IPS DF 6.9 (cell line): ENCODE data around the gene BMP3.

Source experiments
- DNase-seq: peaks from one replicate; pipeline ENCODE4 v3.0.0-alpha.2; 2013; ENCODE audit warnings: low read depth, low spot score
- H3K27ac ChIP-seq: one replicate; pipeline ENCODE4 v1.5.1; 2013; ENCODE audit warnings: low read length, control low read depth
- H3K27me3 ChIP-seq: 2 replicates; pipeline ENCODE4 v1.6.1; 2013; ENCODE audit warnings: mild to moderate bottlenecking, low read length; ENCODE audit not compliant: control insufficient read depth, insufficient read depth
- H3K36me3 ChIP-seq: 2 replicates; pipeline ENCODE4 v1.6.1; 2013; ENCODE audit warnings: low read length; ENCODE audit not compliant: control insufficient read depth, insufficient read depth
- H3K4me1 ChIP-seq: 2 replicates; pipeline ENCODE4 v1.6.1; 2013; ENCODE audit warnings: low read length; ENCODE audit not compliant: control insufficient read depth, insufficient read depth
- H3K4me3 ChIP-seq: 2 replicates; pipeline ENCODE4 v1.5.1; 2013; ENCODE audit warnings: mild to moderate bottlenecking, low read length
- H3K9me3 ChIP-seq: 2 replicates; pipeline ENCODE4 v1.6.1; 2013; ENCODE audit warnings: low read length, inconsistent platforms; ENCODE audit not compliant: control insufficient read depth, insufficient read depth
- WGBS: extraction: QIAGEN DNeasy Blood & Tissue Kit; methylation state at CpG from one replicate; pipeline ENCODE4 v1.1.7; 2013; ENCODE audit warnings: mixed read lengths, missing lambda C conversion rate; ENCODE audit not compliant: insufficient read length, insufficient coverage; 5-methylcytosine and 5-hydroxymethylcytosine counted together

The BMP3 gene

DNA sequence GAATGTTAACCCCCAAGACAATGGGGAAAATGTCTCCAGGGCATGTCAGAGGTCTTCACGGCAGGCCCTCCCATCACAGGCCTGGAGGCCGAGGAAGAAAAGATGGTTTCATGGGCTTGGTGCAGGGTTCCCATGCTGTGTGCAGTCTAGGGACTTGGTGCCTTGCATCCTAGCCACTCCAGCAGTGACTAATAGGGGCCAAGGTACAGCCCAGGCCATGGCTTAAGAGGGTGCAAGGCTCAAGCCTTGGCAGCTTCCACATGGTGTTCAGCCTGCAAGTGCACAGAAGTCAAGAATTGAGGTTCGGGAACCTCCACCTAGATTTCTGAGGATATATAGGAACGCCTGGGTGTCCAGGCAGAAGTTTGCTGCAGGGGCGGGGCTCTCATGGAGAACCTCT is 50.6 kb downstream of the BMP3 start:
- WGBS = no CpG with 5 or more reads among the region's 5 CpGs
- Histone ChIP-seq H3K4me3 (no peak overlapping the region), H3K4me1 (no peaks in the 10 kb centered on the region), H3K27ac (no peak overlapping the region), H3K36me3 (no peaks in the 10 kb centered on the region), H3K27me3 (no peaks in the 10 kb centered on the region), H3K9me3 (no peaks in the 10 kb centered on the region)
- no peak for DNase-seq

DNA sequence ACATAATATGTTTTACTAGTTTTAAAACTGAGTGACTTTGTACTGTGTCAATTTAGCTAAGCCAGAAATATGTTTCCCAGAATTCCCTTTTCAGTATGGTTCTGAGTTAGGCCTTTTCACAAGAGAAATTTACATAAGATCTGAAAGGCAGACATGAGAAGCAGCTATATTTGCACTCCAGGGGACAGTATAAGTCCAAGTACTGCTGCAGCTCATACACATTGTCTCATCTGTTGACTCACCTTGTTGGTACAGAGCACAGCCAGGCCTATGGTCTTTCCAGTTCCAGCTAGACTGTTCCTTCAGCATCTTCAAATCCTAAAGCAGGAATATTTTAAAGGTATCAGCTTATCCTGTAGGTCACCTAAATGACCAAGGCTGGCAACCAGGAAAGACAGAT is 53.5 kb downstream of the BMP3 start:
- no peaks in the 10 kb centered on the region for H3K36me3 ChIP-seq
- H3K27me3 ChIP-seq = no peaks in the 10 kb centered on the region
- no peaks in the 10 kb centered on the region for H3K4me1 ChIP-seq
- H3K4me3 ChIP-seq = no peak overlapping the region
- H3K27ac ChIP-seq = no peak overlapping the region
- no peaks in the 10 kb centered on the region for H3K9me3 ChIP-seq
- DNase-seq = no peak

DNA sequence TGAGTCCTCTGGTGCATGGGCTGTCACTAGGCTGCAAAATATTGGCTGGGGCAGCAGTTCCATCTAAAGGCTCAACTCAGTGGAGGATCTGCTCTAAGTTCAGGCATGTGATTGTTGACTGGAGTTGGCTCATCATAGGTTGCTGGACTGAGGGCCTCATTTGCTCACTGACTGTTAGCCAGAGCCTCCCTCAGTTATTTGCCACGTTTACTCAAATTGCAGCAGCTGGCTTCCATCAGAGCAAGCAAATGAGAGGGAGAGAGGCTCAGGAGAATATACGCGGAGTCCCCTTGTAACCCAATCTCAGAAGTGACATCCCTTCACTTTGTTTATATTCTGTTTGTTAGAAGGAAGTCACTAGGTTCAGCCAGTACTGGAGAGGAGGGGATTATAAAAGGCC is 54.1 kb downstream of the BMP3 start:
- WGBS = no CpG with 5 or more reads among the region's 3 CpGs
- Histone ChIP-seq H3K9me3 (no peaks in the 10 kb centered on the region), H3K27ac (no peak overlapping the region), H3K36me3 (no peaks in the 10 kb centered on the region), H3K4me3 (no peak overlapping the region), H3K4me1 (no peaks in the 10 kb centered on the region), H3K27me3 (no peaks in the 10 kb centered on the region)
- DNase-seq = no peak

DNA sequence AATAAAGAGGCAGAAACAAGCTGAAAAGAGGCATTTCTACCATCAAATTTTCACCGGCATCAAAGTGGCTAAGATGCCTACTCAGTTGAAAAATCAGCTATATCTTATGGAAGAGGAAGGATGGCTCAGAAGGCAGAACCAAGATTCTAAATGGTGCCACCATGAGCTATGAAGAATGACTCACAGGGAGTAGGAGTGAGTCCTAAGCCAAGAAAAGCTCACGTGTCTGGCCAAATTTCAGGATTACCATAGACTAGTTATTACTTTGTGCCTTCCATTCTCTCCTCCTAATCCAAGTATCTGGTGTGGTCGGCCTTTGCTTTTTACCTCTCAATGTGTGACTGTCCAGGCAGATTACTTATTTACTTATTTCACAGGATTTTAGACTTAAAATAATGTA is 54.8 kb downstream of the BMP3 start:
- no peak overlapping the region for H3K27ac ChIP-seq
- DNase-seq = no peak
- WGBS = no CpG with 5 or more reads among the region's 3 CpGs
- H3K27me3 ChIP-seq = no peaks in the 10 kb centered on the region
- no peak overlapping the region for H3K4me3 ChIP-seq
- no peaks in the 10 kb centered on the region for H3K9me3 ChIP-seq
- H3K36me3 ChIP-seq = no peaks in the 10 kb centered on the region
- H3K4me1 ChIP-seq = no peaks in the 10 kb centered on the region

DNA sequence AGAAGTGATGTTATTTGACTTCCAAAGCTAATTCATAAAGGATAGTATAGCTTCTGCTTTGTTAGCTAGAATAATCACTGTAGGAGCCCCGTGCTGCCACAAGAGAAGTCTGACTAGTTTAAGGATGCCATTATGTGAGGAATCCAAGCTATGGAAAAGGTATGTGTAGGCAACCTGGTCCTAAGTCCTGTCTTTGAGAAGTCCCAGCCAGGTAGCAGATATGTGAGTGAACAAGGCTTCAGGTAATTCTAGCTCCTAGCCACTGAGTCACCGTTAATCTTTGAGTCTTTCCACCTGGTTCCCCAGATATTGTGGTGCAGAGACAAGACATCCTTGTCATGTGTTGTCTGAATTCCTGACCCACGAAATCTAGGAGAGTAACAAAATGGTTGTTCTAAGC is 55.5 kb downstream of the BMP3 start:
- H3K36me3 ChIP-seq = no peaks in the 10 kb centered on the region
- H3K4me3 ChIP-seq = no peak overlapping the region
- H3K27ac ChIP-seq = no peak overlapping the region
- WGBS = no CpG with 5 or more reads among the region's 3 CpGs
- H3K9me3 ChIP-seq = no peaks in the 10 kb centered on the region
- no peak for DNase-seq
- no peaks in the 10 kb centered on the region for H3K27me3 ChIP-seq
- H3K4me1 ChIP-seq = no peaks in the 10 kb centered on the region

DNA sequence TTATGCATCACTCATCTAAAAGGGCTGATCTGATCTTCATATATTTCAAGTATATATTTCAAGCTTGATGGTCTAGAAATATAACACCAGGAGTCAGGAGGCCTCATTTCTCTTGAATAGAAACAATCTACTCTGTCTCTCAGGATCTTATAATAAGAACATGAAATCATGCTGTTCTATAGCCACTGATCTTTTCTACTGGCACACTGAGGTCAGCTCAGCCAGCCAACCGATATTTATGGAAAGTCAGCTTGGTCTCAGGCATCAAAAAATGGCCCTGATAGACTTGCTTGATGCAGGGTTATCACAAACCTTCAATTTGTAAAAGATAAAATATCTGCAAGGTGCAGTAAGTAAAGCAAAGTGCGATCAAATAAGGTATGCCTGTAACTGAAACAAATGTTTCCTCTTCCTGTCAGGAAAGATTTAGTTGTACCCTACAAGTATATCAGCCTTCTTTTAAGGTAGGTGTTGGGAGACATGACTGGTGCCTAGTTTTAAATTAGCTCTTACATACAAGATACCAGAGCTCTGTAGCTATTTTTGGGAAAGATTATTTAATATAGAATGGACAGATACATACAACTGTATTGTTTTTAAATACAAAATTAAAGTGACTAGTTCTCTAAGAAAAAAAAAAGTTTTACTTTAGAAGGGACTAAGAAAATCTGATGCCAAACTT is 63.4 kb downstream of the BMP3 start:
- no peaks in the 10 kb centered on the region for H3K27me3 ChIP-seq
- DNase-seq = no peak
- H3K9me3 ChIP-seq = no peaks in the 10 kb centered on the region
- no peaks in the 10 kb centered on the region for H3K36me3 ChIP-seq
- H3K4me1 ChIP-seq = no peaks in the 10 kb centered on the region
- H3K27ac ChIP-seq = no peak overlapping the region
- H3K4me3 ChIP-seq = no peak overlapping the region
- WGBS = no CpG with 5 or more reads among the region's 2 CpGs

DNA sequence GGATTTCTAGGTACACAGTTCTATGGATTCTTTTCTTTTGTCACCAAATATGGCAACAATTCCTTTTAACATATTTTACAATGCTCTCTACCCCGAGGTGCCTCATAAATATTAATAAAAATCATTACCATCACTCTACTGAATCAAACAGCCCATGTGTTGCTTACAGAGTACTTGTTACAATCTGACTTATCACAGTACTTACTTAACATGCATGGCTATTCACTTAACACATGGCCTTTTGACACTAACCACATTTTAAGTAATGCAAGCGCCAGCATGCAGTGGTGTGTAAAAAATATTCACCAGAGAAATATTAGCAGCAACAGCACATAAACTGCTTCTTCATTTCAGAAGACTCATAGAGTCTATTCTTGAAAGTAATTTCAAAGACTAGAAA is 64.9 kb downstream of the BMP3 start:
- Histone ChIP-seq H3K27ac (no peak overlapping the region), H3K36me3 (no peaks in the 10 kb centered on the region), H3K27me3 (no peaks in the 10 kb centered on the region), H3K9me3 (no peaks in the 10 kb centered on the region), H3K4me1 (no peaks in the 10 kb centered on the region), H3K4me3 (no peak overlapping the region)
- 100% methylated on average over 1 of the region's 2 CpGs for WGBS
- no peak for DNase-seq

DNA sequence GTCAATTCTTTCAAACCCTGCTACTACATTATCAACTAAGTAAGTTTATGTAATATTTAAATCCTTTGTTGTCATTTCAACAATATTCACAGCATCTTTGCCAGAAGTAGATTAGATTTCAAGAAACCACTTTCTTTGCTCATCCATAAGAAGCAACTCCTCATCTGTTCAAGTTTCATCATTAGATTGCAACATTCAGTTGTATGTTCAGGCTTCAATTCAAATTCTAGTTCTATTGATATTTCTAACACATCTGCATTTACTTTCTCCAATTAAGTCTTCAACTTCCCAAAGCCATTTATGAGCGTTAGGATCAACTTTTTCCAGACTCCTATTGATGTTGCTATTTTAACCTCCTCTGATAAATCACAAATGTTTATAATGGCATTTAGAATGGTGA is 66.1 kb downstream of the BMP3 start:
- no peak overlapping the region for H3K27ac ChIP-seq
- no peaks in the 10 kb centered on the region for H3K9me3 ChIP-seq
- WGBS = no CpG with 5 or more reads among the region's 1 CpG
- DNase-seq = no peak
- H3K36me3 ChIP-seq = no peaks in the 10 kb centered on the region
- H3K27me3 ChIP-seq = no peaks in the 10 kb centered on the region
- no peaks in the 10 kb centered on the region for H3K4me1 ChIP-seq
- no peak overlapping the region for H3K4me3 ChIP-seq

DNA sequence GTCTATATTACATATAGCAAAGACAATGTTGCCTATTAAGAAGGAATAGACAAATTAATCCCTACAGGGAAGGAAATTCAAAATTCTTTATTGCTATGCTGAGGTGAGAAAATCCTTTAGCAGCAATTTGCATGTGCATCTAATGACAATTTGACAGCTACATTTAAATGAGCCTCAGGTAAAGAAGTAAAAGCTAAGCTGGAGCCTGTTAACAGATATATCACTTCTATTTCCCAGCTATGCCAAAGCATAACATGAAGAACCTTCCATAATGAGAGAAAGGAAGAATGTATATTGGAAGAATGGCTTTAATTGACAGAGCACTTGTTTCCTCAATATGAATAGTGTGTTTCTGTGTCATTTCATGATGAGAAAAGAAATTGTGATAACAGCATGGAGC is 71.6 kb downstream of the BMP3 start:
- Histone ChIP-seq H3K36me3 (no peaks in the 10 kb centered on the region), H3K9me3 (no peaks in the 10 kb centered on the region), H3K27me3 (no peaks in the 10 kb centered on the region), H3K4me1 (no peaks in the 10 kb centered on the region), H3K27ac (no peak overlapping the region), H3K4me3 (no peak overlapping the region)
- DNase-seq = no peak

DNA sequence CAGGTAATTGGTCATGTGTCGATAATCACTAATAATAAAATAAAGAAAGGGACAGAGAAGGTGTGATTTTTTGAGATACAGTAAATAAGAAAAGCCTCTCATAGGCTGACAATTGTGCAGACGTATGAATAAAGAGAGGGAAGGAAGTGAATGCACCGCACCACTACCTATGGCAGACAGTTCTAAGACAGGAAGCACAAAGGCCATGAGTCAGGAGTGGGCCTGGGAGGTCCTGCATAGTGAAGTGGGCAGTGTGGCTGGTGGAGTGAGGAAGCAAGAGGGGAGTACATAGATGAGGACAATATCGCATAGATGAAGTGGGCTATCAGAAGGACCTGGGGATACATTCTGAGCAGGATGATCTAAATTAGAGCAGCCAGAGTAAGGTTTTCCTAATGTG is 75.6 kb downstream of the BMP3 start:
- Histone ChIP-seq H3K4me1 (no peaks in the 10 kb centered on the region), H3K4me3 (no peak overlapping the region), H3K9me3 (no peaks in the 10 kb centered on the region), H3K27me3 (no peaks in the 10 kb centered on the region), H3K27ac (no peak overlapping the region), H3K36me3 (no peaks in the 10 kb centered on the region)
- no peak for DNase-seq
- WGBS = no CpG with 5 or more reads among the region's 4 CpGs
